Activated T-cell treated with anti-CD3 and anti-CD28 coated beads for 24 hours (primary cell): ENCODE data around the gene LAMTOR2.
"Not testable (repeated sequence)": the region's sequence is repeated elsewhere in the genome, so short reads cannot be mapped to it uniquely, and the experiment has no call there.

Source experiments
- DNase-seq: peaks from one replicate; pipeline ENCODE4 v3.0.0-alpha.2; 2020; ENCODE audit warnings: low read depth

The LAMTOR2 gene

GRCh38 chr1:156054500-156055280 is at the start of gene LAMTOR2:
LAMTOR2 (plus strand) TSS chr1:156054782; CDS start chr1:156054890, 108 bp downstream.
- DNase-seq: peak; percentile 96

GRCh38 chr1:156004843-156005584 is 49.6 kb upstream of the LAMTOR2 start:
- no peak for DNase-seq

- DNase-seq: no peak
Measured at GRCh38 chr1:156006666-156007376, 47.8 kb upstream of the LAMTOR2 start.

- DNase-seq: no peak
Measured at GRCh38 chr1:156009404-156009803, 45.2 kb upstream of the LAMTOR2 start.

GRCh38 chr1:156012051-156012817 is 42.3 kb upstream of the LAMTOR2 start:
- no peak for DNase-seq

GRCh38 chr1:156014829-156015228 is 39.8 kb upstream of the LAMTOR2 start:
- DNase-seq: no peak

GRCh38 chr1:156019946-156020292 is 34.7 kb upstream of the LAMTOR2 start:
- DNase-seq: no peak

GRCh38 chr1:156020293-156021092 is 34.1 kb upstream of the LAMTOR2 start, which contains the start of gene SSR2:
SSR2 (minus strand) TSS chr1:156020951; CDS start chr1:156020167, 784 bp downstream.
- peak; percentile 81 for DNase-seq

GRCh38 chr1:156021093-156021428 is 33.5 kb upstream of the LAMTOR2 start:
- no peak for DNase-seq

GRCh38 chr1:156021954-156022353 is 32.6 kb upstream of the LAMTOR2 start:
- no peak for DNase-seq

- no peak for DNase-seq
Measured at GRCh38 chr1:156024801-156025200, 29.8 kb upstream of the LAMTOR2 start.

GRCh38 chr1:156025876-156026275 is 28.7 kb upstream of the LAMTOR2 start:
- peak; percentile 15 for DNase-seq

GRCh38 chr1:156026588-156026987 is 28.0 kb upstream of the LAMTOR2 start:
- no peak for DNase-seq

GRCh38 chr1:156033011-156033410 is 21.6 kb upstream of the LAMTOR2 start:
- DNase-seq: no peak

- not testable (repeated sequence) for DNase-seq
Measured at GRCh38 chr1:156034991-156035390, 19.6 kb upstream of the LAMTOR2 start.

- no peak for DNase-seq
Measured at GRCh38 chr1:156042828-156043227, 11.8 kb upstream of the LAMTOR2 start.

GRCh38 chr1:156045076-156045475 is 9.5 kb upstream of the LAMTOR2 start:
- no peak for DNase-seq

GRCh38 chr1:156048663-156049258 is 5.8 kb upstream of the LAMTOR2 start:
- no peak for DNase-seq

GRCh38 chr1:156050376-156050775 is 4.2 kb upstream of the LAMTOR2 start:
- no peak for DNase-seq

- DNase-seq: no peak
Measured at GRCh38 chr1:156051011-156051725, 3.4 kb upstream of the LAMTOR2 start.
